ENCODE data around the gene RAB20. TPM values are rescaled to one million over a fixed set of nuclear protein-coding genes. Genes with fewer than 3 reads are reported as not detected.
"Not testable (repeated sequence)": the region's sequence is repeated elsewhere in the genome, so short reads cannot be mapped to it uniquely, and the experiment has no call there.

Gene RAB20
- polyA plus RNA-seq, 10 donors, result 1.5 to 3.3 (median 2.5) TPM

- no peak for DNase-seq
Measured at GRCh38 chr13:110492679-110493593, 68.6 kb downstream of the RAB20 start.

- DNase-seq, result no peak
Measured at GRCh38 chr13:110491869-110492678, 69.4 kb downstream of the RAB20 start.

- DNase-seq, result no peak
Measured at GRCh38 chr13:110490009-110490770, 71.3 kb downstream of the RAB20 start.

- not testable (repeated sequence) for DNase-seq
Measured at GRCh38 chr13:110486880-110487279, 74.6 kb downstream of the RAB20 start.

- DNase-seq, result no peak
Measured at GRCh38 chr13:110486061-110486715, 75.3 kb downstream of the RAB20 start.

- no peak for DNase-seq
Measured at GRCh38 chr13:110485604-110486003, 75.9 kb downstream of the RAB20 start.

- DNase-seq, result no peak
Measured at GRCh38 chr13:110484290-110485048, 77.1 kb downstream of the RAB20 start.

GRCh38 chr13:110483386-110483968 is 78.0 kb downstream of the RAB20 start:
- DNase-seq, result no peak

GRCh38 chr13:110480161-110480560 is 81.4 kb downstream of the RAB20 start:
- no peak for DNase-seq

GRCh38 chr13:110479648-110480047 is 81.9 kb downstream of the RAB20 start:
- DNase-seq, result peak in 1 of 3 donors; percentile 41

- DNase-seq, result no peak
Measured at GRCh38 chr13:110479215-110479545, 82.3 kb downstream of the RAB20 start.

- no peak for DNase-seq
Measured at GRCh38 chr13:110478405-110479214, 82.9 kb downstream of the RAB20 start.

- DNase-seq, result no peak
Measured at GRCh38 chr13:110477706-110478245, 83.7 kb downstream of the RAB20 start.

GRCh38 chr13:110476220-110476617 is 85.3 kb downstream of the RAB20 start:
- DNase-seq, result no peak

- no peak for DNase-seq
Measured at GRCh38 chr13:110475550-110476219, 85.8 kb downstream of the RAB20 start.

- no peak for DNase-seq
Measured at GRCh38 chr13:110475117-110475516, 86.4 kb downstream of the RAB20 start.

- no peak for DNase-seq
Measured at GRCh38 chr13:110474713-110475112, 86.8 kb downstream of the RAB20 start.
